Liver (tissue), 3 donors: ENCODE measurements around the gene EHD1.

Source experiments
- FOXA1 ChIP-seq: IDR thresholded peaks from 2 replicates; pipeline ENCODE4 v1.6.1; 2016; ENCODE audit warnings: antibody characterized with exemption
- GABPA ChIP-seq, 2 donors: IDR thresholded peaks in 1 of 2; conservative IDR thresholded peaks in 1 of 2; 2 replicates each; pipeline ENCODE4 v1.6.1; 2016; ENCODE audit warnings: antibody characterized with exemption in 2 of 2, mild to moderate bottlenecking in 1 of 2, moderate library complexity in 1 of 2
- TF ChIP-seq, protein P1 (sequence below): fragments of 150-350 bp; IDR thresholded peaks from 2 replicates; pipeline ENCODE4 v1.5.1; 2017; ENCODE audit warnings: improper control_type of control experiment, low read depth, low read length; ENCODE audit not compliant: missing input control
- TF ChIP-seq, protein P2 (sequence below): IDR thresholded peaks from 2 replicates; pipeline ENCODE4 v1.6.1; 2016; ENCODE audit warnings: antibody characterized with exemption
- donor health status: healthy.
- donor health status: healthy.

- TF ChIP-seq, protein P1, sequence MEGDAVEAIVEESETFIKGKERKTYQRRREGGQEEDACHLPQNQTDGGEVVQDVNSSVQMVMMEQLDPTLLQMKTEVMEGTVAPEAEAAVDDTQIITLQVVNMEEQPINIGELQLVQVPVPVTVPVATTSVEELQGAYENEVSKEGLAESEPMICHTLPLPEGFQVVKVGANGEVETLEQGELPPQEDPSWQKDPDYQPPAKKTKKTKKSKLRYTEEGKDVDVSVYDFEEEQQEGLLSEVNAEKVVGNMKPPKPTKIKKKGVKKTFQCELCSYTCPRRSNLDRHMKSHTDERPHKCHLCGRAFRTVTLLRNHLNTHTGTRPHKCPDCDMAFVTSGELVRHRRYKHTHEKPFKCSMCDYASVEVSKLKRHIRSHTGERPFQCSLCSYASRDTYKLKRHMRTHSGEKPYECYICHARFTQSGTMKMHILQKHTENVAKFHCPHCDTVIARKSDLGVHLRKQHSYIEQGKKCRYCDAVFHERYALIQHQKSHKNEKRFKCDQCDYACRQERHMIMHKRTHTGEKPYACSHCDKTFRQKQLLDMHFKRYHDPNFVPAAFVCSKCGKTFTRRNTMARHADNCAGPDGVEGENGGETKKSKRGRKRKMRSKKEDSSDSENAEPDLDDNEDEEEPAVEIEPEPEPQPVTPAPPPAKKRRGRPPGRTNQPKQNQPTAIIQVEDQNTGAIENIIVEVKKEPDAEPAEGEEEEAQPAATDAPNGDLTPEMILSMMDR, result no peak
- TF ChIP-seq, protein P2, sequence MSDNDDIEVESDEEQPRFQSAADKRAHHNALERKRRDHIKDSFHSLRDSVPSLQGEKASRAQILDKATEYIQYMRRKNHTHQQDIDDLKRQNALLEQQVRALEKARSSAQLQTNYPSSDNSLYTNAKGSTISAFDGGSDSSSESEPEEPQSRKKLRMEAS, result no peak
- TF ChIP-seq GABPA (IDR thresholded peaks at IDR 0.05 in 1 of 2, conservative IDR thresholded peaks at IDR 0.05 in 1 of 2) (no peak), FOXA1 (no peak)
Observed at GRCh38 chr11:64856382-64857227, 21.8 kb downstream of the EHD1 start.
